CD4-positive, alpha-beta T cell treated with Interleukin-2 at 100 ng/mL for 4 hours (primary cell): ENCODE data around the gene TMEM150C.
"Not testable (repeated sequence)": the region's sequence is repeated elsewhere in the genome, so short reads cannot be mapped to it uniquely, and the experiment has no call there.

ENCODE experiments used
- DNase-seq: peaks from one replicate; pipeline ENCODE4 v3.0.0-alpha.2; 2020; ENCODE audit warnings: low spot score

TMEM150C gene

DNA sequence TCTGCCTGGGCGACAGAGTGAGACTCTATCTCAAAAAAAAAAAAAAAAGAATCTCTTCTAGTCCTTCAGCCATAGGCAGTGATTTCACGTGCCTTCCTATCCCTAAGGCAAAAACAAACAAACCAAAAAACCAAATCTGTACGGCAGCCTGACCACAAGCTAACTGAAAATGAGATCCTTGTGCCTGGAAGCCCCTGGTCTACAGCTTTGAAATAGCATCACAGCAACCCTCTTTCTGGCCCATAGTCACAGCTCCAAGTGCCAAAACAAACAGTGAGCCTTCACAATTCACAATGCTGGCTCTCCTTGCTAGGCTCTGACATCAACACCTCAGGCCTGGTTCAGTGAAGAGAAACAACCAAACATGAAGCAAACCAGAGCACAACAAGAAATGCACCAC, 46.1 kb downstream of the TMEM150C start:
- DNase-seq: no peak

DNA sequence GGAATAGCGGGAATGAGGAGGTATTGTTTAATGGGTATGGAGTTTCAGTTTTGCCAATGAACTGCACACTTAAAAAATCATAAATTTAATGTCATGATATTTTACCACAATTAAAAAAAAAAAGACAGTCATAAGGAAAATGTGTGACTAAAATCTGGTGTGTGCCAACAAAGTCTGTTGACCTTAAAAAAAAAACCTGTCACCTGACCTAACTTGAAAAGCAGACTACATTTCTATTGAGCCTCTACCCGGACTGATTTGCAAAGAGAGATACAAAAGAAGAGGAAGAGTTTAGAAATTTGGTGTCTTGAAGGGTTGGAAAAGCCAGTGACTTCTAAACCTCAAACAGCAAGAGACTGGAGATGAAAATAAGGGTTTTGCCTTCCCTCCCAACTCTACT, 48.4 kb downstream of the TMEM150C start:
- DNase-seq: no peak

DNA sequence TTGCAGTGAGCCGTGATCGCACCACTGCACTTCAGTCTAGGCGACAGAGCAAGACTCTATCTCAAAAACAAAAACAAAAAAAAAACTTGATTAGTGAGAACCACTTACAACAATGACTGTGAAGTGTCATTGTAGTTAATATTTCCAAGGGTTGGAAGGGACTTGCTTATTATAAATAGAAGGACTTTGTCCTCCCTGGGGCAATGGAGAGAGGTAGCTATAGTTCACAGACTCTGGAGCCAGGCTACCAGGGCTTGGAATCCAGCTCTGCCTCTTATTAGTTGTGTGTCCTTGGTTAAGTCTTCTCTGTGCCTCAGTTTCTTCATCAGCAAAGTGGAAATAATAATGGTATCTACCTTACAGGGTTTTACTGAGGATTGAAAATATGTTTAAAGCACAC, 51.6 kb downstream of the TMEM150C start:
- DNase-seq: no peak

DNA sequence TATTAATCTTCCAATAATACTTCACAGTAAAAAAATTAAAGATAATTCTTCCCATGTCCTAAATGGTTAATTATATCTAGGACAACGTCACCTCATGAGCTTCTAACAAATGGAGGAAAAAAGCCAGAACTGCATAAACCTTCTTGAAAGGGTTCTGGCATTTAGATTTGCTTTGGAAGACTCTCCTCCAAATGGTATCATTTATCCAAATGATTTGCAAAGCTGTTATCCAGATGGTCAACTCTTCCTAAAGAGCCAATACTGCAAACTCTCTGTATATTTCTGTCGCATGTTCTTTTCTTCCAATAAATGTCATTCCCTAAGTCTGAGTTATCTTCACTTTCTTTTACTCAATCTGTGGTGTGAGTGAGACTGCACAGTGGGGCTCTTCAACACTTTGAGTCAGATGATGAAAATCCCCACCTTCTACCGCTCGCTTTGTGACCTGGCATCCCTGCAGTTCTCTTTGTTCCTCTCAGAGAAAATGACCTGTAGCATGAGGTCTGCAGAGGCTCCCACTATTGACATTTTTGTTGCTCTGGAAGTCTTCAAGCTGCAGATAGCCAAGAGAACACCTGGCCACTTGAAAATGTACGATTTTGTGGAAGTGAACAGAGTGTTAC, 52.9 kb downstream of the TMEM150C start:
- DNase-seq: no peak

DNA sequence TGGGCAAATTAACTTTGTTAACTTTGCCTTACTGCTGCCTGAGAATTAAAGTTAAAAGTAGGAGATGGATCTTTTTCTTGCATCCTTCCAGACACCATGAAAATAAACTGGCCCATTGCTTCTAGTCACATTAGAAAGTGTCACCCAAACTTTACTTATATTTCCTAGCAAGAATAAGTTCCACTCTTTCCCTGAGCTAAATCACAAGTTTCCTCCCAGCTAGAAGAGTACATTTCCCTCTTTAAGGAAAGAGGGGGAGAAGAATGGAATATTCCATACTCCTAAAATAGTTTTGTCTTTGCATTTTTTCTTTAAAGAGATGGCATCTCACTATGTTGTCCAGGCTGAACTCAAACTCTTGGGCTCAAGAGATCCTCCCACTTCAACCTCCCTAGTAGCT, 53.8 kb downstream of the TMEM150C start:
- DNase-seq: no peak

DNA sequence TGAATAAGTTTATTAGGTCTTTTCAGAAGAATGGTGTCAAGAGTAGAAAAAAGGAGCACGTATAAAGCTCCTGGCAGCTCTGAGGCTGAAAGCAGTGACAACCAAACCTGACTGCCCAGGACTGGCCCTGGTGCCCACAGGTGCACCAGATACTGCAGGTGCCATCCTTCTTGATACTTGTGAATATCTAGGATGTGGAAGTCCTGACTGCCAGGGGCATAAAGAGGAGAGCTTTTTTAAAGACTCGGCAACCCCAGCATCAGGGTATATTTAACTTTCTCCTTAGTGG, 60.7 kb downstream of the TMEM150C start:
- DNase-seq: no peak

DNA sequence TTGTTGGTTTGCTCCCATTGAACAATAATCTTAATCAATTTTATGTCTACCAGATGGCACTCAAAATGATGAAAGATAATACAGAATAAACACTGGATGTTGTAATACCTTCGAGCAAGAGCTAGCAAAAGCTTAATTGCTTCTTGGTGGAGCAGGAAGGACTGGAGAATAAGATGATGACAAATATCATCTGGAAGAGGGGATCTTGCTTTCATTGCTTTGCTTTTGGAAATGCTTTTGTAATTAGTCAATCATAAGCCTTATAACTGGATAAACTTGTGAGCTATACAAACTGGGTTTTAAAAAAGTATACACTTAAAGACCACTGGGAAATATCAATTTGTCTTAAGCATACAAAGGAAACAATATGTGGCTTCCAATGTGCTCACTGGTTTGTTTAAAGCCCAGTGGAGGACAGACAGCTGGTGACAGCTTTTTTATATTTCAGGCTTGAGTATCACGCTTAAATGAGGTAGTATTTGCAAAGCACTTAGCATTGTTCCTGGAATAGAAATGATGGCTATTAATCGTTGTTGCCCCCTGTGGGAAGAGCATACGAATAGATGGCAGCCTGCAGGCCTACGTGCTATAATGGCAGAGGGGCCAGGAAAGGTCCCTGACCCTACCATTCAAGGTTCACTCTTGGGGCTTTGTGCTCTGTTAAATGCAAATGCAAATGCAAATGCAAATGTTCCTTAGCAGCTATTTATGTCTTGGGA, 61.2 kb downstream of the TMEM150C start:
- no peak for DNase-seq

DNA sequence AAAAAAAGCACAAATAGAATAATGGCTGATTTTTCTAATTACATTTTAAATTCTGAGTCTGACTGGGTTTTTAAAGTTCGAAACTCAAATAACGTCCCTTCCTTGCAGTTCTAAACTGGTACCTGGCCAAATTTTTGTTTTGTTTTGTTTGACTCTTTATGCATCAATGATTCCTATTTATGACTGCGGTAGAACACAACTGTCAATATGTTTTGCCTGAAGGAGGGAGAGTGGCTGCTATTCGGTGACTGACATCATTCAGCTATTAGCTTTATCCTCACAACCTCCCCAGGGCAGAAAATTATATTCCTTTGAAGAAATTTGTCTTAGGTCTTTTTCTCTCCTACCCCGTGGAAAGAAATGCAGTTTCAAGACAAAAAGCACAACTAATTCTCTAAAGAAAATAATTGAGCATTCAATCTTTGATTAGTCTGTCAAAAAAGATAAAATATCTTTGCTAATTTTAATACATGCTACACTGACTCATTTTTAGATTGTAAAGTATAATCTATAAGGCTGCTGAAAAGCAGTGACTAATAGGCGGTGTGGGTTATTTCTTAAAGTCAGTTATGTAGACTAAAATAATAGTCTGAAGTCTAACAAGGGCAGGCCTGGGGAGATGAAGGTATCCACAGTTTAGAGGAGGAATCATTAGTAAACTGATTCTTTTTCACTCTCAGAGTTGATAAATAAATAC, 61.9 kb downstream of the TMEM150C start:
- no peak for DNase-seq

DNA sequence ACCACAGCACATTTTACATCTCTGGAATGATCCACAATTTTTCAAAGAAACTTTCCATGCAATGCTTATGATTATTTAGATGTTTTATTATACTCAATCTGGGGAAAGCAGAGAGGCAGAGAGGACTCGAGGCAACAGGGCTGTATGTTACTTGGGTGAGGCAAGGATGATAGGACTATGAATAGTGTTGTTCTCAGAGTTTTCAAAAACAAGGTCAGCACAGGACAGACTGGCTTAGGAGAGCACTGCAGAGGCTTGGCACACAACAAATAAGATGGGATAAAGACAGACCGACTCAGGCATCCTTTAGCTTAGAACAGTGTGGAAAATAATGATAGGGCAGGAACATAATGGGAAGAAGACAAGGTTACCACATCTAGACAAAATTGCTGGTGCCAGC, 65.4 kb downstream of the TMEM150C start:
- DNase-seq: no peak

DNA sequence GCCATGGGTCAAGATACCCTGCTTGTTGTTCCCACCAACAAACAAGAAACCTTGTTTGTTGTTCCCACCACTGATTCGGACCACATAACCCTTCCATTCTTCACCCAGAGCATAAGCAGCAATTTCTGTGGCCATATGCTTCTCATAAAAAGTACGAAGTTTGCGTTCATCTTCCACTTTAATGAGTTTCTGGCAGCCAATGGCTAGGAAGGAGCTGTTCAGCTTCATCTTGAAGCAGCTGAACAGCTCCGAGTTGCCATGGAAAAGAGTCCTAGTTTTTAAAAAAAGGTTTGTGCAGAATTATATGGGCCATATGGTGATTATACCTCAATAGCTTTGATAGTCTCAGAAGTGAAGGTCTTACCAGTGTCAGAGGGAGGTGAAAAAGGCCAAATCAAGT, 66.1 kb downstream of the TMEM150C start:
- no peak for DNase-seq

DNA sequence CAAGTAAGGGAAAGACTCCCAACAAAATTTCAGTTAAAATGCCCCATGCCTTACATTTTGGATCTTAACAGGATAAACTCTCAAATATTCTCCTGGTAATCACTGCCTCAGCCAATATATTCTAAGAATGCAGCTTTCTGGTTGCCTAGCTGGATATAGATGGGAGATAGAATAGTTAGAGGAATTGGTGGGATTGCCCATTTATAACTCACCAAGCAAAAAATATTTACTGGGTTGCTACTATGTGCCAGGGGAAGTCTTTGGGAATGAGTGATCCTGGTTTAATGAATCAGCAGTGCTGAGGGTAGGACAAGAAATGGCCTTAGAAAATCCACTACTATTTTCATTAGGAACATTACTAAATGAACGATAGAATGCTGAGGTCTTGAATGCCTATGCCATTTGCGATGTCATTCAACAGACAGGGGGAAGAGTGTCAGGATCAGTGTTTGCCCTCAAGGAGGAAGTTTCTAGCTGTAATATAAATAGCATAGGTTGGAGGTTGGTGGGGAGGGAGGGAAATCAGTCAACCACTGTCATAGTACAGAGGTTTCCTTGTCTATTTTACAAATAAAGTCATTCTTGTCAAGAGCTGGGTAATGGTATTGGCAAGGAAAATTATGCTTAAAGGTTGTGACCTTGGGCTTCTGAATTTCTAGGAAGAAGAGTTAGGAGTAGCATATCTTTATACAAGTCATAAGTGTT, 67.9 kb downstream of the TMEM150C start:
- DNase-seq: no peak

DNA sequence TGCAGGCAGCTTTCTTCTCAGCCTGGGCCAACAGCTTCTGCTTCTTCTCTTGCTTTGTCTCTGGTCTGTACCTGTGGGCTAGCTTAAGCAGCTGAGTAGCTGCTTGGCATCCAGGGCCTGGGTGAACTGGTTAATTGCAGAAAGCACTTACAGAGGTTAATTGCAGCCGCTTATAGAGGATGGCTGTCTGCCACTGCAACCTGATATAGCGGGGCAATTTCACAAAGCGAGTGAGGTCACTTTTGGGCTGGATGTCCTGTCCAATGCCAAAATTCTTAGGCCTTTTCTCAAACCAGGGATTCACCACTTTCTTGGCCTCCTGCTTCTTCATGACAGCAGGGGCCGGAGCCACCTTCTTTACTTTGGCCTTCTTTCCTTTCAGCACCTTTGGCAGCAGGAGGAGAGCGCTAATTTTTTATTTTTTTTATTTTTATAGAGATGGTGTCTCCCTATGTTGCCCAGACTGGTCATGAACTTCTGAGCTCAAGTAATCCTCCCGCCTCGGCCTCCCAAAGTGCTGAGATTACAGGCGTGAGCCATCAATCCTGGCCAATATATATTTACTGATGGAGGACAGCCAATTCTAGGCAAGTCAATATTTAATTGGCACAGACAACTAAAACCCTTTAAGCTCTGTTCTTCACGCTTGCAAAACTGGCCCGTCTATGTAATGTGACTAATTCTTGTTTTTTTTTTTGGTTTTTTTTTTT, 70.4 kb downstream of the TMEM150C start:
- no peak for DNase-seq

DNA sequence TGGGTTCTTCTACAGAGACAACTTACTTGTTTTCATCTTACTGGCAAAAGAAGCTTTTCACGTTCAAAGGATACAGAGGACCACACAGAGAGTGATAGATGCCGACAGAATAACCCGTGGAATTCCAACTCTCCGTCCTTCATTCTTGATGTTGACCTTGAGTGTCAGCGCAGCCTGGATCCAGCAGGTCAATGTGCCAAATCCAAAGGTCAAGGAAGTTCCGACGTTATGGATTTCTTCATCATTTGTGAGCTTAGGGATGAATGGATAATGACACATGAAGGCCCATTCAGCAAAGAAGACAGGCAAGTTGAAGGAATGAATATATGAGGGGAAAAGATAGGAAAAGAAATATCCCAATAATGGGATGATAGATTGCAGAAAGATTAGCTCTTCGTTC, 71.8 kb downstream of the TMEM150C start:
- no peak for DNase-seq

DNA sequence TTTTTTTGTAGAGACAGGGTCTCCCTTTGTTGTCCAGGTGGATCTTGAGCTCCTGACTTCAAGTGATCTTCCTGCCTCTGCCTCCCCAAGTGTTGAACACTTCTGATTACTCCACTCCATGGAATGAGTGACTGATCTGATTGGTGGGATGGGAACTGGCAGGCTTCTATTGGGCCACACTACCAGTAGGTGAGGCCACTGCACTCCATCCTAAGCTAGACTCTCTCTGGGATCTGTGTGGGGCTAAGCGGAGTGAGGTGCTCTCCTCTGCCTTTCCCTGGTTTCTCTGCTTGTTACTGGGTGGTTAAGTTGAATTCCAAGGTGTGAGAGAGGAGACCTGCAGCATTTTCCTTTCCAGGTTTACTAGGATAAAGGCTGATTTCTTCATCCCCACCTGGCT, 72.7 kb downstream of the TMEM150C start:
- no peak for DNase-seq

DNA sequence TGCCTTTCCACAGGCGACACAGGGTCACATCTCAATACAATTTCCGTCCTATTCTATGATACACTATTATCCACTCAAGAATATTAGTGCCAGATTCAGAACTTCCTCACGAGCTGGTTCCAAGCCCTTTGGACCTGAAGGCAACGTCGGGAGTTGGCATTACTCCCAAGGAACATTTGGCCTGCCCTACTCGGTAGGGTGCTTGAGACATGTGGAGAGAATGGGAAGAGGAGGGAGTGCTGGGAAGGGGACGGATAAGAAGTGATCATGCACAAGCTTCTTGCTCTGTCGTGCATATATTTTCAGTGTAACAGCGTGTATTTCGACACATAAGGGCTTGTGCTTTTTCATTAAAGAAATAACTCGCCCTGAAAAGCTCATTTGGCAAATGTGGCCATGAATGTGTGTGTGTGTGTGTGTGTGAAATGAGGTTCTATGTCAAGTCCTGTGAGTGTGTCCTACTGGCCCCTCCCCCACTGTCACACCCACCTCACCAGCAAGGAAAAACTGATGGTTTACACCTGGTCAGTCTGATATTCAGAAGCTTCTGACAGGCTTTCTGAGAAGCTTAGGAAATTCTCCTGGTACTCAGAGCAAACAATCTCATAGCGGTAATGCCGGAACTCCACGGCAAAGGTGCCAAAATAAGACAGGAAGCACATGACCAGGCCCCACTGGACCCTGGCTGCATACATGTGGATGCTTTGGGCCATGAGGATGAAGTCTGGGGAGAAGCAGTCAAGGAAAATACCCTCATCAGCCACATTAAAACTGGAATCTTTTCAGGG, 76.6 kb downstream of the TMEM150C start:
- DNase-seq: no peak

DNA sequence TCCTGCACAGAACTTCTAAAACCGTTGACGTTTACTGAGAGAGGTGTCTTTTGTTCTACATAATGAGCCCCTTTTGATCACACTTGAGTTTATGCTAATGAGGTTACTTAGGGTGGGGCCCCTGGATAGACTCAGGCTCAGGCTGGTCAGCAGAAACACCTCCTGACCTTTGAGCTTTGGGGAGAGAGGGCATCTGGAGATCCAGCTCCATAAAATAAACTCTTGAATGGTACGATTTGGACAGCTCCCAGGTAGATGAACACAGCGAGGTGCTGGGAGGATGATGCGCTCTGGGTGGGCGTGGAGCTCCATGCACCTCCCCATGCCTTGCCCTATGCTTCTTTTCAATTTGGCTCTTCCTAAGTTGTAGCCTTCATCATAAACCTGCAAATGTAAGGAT, 79.4 kb downstream of the TMEM150C start:
- no peak for DNase-seq

DNA sequence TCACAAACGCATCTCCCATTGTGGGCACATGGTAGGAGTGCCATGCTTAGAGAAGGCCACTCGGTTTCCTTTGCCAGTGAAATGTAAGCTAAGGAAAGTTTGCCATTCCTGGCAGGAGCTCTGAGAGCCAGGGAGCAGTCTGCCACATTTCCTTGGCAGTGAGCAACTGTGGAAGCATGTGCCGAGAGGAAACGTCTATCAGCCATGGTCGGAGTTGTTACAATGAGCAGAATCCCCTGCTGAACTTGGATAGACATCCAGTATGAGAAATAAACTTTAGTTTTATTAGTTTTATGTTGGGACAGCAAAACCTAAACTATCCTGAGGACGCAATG, 80.3 kb downstream of the TMEM150C start:
- DNase-seq: no peak

DNA sequence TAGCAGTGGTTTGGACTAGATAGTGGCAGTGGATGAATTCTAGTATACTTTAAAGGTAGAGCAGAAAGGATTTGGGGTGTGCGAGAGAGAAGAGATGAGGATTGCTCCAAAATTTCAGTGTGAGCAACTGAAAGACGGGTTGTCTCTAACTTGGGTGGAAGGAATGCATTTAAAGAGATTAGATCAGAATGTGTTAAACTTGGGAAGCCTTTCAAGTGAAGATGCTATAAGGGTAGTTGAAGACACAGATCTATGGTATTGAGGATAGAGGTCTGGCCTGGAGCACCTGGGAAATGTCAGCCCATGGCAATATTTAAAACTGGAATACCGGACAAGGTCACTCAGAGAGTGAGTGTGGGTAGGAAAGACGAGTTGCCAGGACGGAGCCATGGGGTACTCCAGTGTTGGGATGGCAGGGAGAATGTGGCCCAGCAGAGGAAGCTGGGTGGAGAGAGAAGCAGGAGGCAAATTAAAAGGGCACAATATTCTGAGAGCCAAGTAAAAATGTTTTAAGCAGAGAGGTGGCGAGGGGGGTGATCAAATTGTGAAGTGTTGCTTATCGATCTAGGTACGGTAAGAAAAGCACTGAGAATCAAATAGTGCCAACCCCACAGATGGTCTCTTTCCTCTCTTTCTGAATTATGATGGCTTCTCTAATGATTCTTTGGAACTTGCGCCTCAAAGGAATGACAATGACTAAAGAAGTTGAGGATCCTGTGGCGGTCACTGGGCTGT, 80.8 kb downstream of the TMEM150C start:
- no peak for DNase-seq

DNA sequence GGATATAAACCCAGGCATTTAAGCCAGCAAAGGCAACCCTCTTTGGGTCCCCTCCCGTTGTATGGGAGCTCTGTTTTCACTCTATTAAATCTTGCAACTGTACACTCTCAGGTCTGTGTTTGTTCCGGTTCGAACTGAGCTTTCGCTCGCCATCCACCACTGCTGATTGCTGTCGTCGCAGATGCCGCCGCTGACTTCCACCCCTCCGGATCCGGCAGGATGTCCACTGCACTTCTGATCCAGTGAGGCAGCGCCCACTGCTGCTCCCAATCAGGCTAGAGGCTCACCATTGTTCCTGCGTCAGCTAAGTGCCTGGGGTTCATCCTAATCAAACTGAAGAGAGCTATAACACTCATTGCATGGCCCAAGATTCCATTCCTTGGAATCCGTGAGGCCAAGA, 82.2 kb downstream of the TMEM150C start:
- no peak for DNase-seq

DNA sequence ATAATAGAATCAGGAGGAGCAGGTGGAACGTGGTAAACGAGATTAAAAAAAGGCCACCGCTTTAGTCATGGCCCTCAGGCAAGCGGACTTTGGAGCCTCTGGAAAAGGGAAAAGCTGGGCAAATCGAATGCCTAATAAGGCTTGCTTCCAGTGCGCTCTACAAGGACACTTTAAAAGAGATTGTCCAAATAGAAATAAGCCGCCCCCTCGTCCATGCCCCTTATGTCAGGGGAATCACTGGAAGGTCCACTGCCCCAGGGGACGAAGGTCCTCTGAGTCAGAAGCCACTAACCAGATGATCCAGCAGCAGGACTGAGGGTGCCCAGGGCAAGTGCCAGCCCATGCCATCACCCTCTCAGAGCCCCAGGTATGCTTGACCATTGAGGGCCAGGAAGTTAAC, 84.3 kb downstream of the TMEM150C start:
- DNase-seq: not testable (repeated sequence)

DNA sequence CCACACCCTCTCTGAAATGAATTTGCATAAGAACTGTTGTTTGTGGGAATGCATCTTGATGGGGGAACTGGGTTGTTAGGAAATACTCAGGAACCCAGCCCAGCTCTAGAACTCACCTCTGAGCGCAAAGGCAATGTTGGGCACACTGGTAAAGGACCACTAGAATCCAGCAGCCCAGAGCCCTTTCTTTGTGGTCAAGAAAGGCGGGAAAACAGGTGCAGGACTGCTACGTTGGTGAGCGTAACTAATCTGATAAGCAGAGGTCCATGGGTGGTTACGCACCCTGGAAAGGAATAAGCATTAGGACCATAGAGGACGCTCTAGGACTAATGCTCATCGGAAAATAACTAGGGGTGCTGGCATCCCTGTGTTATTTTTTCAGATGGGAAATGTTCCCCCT, 85.9 kb downstream of the TMEM150C start:
- DNase-seq: not testable (repeated sequence)
